SK-N-SH treated with all-trans-retinoic acid at 6 μM for 48 hours (cell line): ENCODE results near the gene KRTAP4-6.
"Not testable (repeated sequence)": the region's sequence is repeated elsewhere in the genome, so short reads cannot be mapped to it uniquely, and the experiment has no call there.

Source experiments
- ESRRG ChIP-seq: fragments of 250-450 bp; sonication (Bioruptor Pico); IDR thresholded peaks from 2 replicates; pipeline ENCODE4 v1.6.1; 2021; ENCODE audit warnings: mild to moderate bottlenecking
- GLIS3 ChIP-seq: fragments of 250-450 bp; sonication (Bioruptor Pico); IDR thresholded peaks from 2 replicates; pipeline ENCODE4 v1.5.0; 2020; ENCODE audit warnings: mild to moderate bottlenecking, moderate library complexity
- OSR1 ChIP-seq: fragments of 250-450 bp; sonication (Bioruptor Pico); IDR thresholded peaks from 2 replicates; pipeline ENCODE4 v1.8.0; 2022; ENCODE audit warnings: moderate library complexity, mild to moderate bottlenecking, inconsistent platforms
- PATZ1 ChIP-seq: fragments of 250-450 bp; sonication (Bioruptor Pico); IDR thresholded peaks from 2 replicates; pipeline ENCODE4 v1.8.0; 2020; ENCODE audit warnings: mild to moderate bottlenecking, moderate library complexity, borderline replicate concordance
- TCF4 ChIP-seq: fragments of 250-450 bp; sonication (Bioruptor Pico); IDR thresholded peaks from 2 replicates; pipeline ENCODE4 v1.8.0; 2021; ENCODE audit warnings: mild to moderate bottlenecking, moderate library complexity, borderline replicate concordance
- ZFP3 ChIP-seq: fragments of 250-450 bp; sonication (Bioruptor Pico); IDR thresholded peaks from 2 replicates; pipeline ENCODE4 v1.5.0; 2020; ENCODE audit warnings: mild to moderate bottlenecking, moderate library complexity

DNA sequence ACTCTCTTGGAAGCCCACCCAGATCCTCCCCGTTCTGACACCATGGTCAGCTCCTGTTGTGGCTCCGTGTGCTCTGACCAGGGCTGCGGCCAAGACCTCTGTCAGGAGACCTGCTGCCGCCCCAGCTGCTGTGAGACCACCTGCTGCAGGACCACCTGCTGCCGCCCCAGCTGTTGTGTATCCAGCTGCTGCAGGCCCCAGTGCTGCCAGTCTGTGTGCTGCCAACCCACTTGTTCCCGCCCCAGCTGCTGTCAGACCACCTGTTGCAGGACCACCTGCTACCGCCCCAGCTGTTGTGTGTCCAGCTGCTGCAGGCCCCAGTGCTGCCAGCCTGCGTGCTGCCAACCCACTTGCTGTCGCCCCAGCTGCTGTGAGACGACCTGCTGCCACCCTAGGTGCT lies 35.0 kb downstream of the KRTAP4-6 start, which contains the start of gene KRTAP4-9:
- TF ChIP-seq ZFP3 (CRISPR knock-in tag); TCF4 (CRISPR knock-in tag); GLIS3 (CRISPR knock-in tag); PATZ1 (CRISPR knock-in tag); OSR1 (CRISPR knock-in tag); ESRRG: not testable (repeated sequence)
